CD4-positive, alpha-beta T cell treated with Interleukin-17A for 4 hours (primary cell): Measurements from ENCODE around the gene PTPN6.
A peak's percentile ranks its signal among the peaks of the same experiment; 100 is the strongest.

ENCODE experiments used
- DNase-seq: peaks from one replicate; pipeline ENCODE4 v3.0.0-alpha.2; 2020; ENCODE audit warnings: mixed read lengths

The PTPN6 gene

GRCh38 chr12:6942331-6942665, 8.9 kb upstream of the PTPN6 start:
- DNase-seq = no peak

- DNase-seq = peak; percentile 82
These were observed 7.8 kb upstream of the PTPN6 start for GRCh38 chr12:6943389-6943721.

- DNase-seq = peak; percentile 67
These were observed 7.3 kb upstream of the PTPN6 start, which contains the start of the genes C12orf57 and RNU7-1 for GRCh38 chr12:6943722-6944380. Gene C12orf57 (plus strand): TSS chr12:6944022. CDS start chr12:6944122, 100 bp downstream. Gene RNU7-1 (plus strand): TSS chr12:6943816.

GRCh38 chr12:6944381-6945186, 6.6 kb upstream of the PTPN6 start:
- DNase-seq = peak; percentile 90

GRCh38 chr12:6945613-6946012, 5.5 kb upstream of the PTPN6 start:
- no peak for DNase-seq

- peak; percentile 74 for DNase-seq
These were observed 4.9 kb upstream of the PTPN6 start for GRCh38 chr12:6946033-6946919.

GRCh38 chr12:6946920-6947374, 4.2 kb upstream of the PTPN6 start:
- no peak for DNase-seq

GRCh38 chr12:6947615-6948014, 3.5 kb upstream of the PTPN6 start:
- DNase-seq = no peak

GRCh38 chr12:6948873-6949594, 2.1 kb upstream of the PTPN6 start:
- peak; percentile 54 for DNase-seq

GRCh38 chr12:6950401-6950801, 755 bp upstream of the PTPN6 start:
- DNase-seq = peak; percentile 47

- DNase-seq = peak; percentile 49
These were observed 480 bp downstream of the PTPN6 start for GRCh38 chr12:6951551-6952120.

GRCh38 chr12:6952121-6952862, 1.1 kb downstream of the PTPN6 start:
- DNase-seq = peak; percentile 40

GRCh38 chr12:6952863-6953441, 1.8 kb downstream of the PTPN6 start:
- DNase-seq = no peak

- peak; percentile 70 for DNase-seq
These were observed 2.5 kb downstream of the PTPN6 start for GRCh38 chr12:6953442-6954315.

- no peak for DNase-seq
These were observed 3.4 kb downstream of the PTPN6 start for GRCh38 chr12:6954316-6955107.

- DNase-seq = no peak
These were observed 4.2 kb downstream of the PTPN6 start for GRCh38 chr12:6955108-6956020.

- no peak for DNase-seq
These were observed 5.0 kb downstream of the PTPN6 start for GRCh38 chr12:6956021-6956727.
